Inflammatory macrophage treated with lipopolysaccharide for 4 hours (primary cell): ENCODE results near the gene FBXW4.

Source experiments
- DNase-seq: peaks from one replicate; pipeline ENCODE4 v3.0.0-alpha.2; 2020

FBXW4 gene

GRCh38 chr10:101564490-101564991 lies 130.4 kb downstream of the FBXW4 start:
- no peak for DNase-seq

DNA sequence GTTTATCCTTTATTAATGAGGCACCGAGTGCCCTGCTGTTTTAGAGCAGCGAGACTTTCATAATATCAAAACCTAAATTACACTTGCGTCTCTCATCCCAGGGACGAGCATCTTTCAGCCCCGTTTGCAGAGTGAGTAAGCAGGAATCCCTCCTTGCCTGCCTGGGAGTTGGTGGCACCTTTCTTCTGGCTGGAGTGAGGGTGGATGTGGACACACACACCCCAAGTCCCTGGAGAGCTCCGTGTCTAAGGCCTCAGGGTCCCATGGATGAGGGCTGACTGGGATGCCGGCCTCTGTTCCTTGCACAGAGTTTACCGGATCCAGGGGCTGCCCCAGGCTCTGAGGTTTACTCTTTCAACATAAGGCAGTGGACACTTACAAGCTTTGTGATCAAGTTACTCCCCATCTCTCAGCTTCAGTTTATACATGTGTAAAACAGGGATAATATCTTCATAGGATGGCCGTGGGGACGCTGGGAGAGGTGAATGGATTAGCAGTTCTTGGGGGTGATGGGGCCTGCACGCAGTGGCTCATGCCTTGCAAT lies 131.4 kb downstream of the FBXW4 start:
- DNase-seq = no peak

- no peak for DNase-seq
Measured at GRCh38 chr10:101563007-101563406, 132.0 kb downstream of the FBXW4 start.

DNA sequence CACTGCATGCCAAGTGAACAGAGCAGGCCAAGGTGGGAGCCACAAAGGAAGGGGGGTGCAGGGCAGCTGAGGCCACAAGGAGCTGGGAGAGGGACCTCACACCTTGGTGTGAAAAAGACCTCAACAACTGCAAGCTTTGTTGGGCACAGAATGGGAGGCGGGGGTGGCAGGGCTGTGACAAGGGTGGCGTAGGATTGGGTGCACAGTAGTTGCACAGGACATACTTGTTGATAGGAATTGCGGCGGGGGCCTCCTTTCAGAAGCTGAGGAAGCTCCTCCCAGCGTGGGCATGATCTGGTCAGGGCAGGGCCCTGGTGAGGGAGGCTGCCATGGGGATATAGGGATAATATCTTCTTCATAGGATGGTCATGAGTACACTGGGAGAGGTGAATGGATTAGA lies 132.7 kb downstream of the FBXW4 start:
- no peak for DNase-seq

- no peak for DNase-seq
Measured at GRCh38 chr10:101561068-101561915, 133.7 kb downstream of the FBXW4 start.
